SK-N-SH (cell line): ENCODE results near the gene ADAP2.

ENCODE experiments used
- CTCF ChIP-seq: fragments of 200-600 bp; sonication (generic); IDR thresholded peaks from 2 replicates; pipeline ENCODE4 v1.6.1; 2017; ENCODE audit warnings: antibody characterized with exemption, mild to moderate bottlenecking, moderate library complexity
- EP300 ChIP-seq, 2 experiments: IDR thresholded peaks; 2 replicates each; pipeline versions ENCODE4 v1.4.0 to v1.6.1; 2012; ENCODE audit warnings: borderline replicate concordance in 1 of 2, low read depth in 1 of 2, low read length in 1 of 2
- MAX ChIP-seq: IDR thresholded peaks from 2 replicates; pipeline ENCODE4 v1.4.0; 2012; ENCODE audit warnings: low read depth
- RAD21 ChIP-seq: IDR thresholded peaks from 2 replicates; pipeline ENCODE4 v1.6.1; 2012; ENCODE audit warnings: mild to moderate bottlenecking, low read length
- TAF1 ChIP-seq: IDR thresholded peaks from 2 replicates; pipeline ENCODE4 v1.6.1; 2012; ENCODE audit warnings: low read depth, mild to moderate bottlenecking, low read length, moderate library complexity, borderline replicate concordance

GRCh38 chr17:30992551-30992950, 70.8 kb downstream of the ADAP2 start:
- TF ChIP-seq RAD21 (no peak), MAX (no peak), TAF1 (no peak), EP300 (IDR thresholded peaks at IDR 0.05; ENCODE audit: borderline replicate concordance in 1 of 2, low read depth in 1 of 2, low read length in 1 of 2) (no peak), CTCF (no peak)
